ENCODE results near the gene PTGDR2. TPM values are rescaled to one million over a fixed set of nuclear protein-coding genes. Genes with fewer than 3 reads are reported as not detected.

Gene PTGDR2
- total RNA-seq, 2 experiments from 2014 or later: 0.19 TPM; not detected in 1

GRCh38 chr11:60852117-60852981, 3.4 kb downstream of the PTGDR2 start:
- no peaks in the 10 kb centered on the region for H3K79me2 ChIP-seq (ENCODE audit: insufficient read depth, low read depth, low read length)
- H2AFZ ChIP-seq (ENCODE audit: low read length): no peak overlapping the region
- no peak overlapping the region for H3K4me3 ChIP-seq (ENCODE audit: low read depth, low read length, poor library complexity, severe bottlenecking)
- POLR2A ChIA-PET: no interaction called here
- CTCF ChIA-PET (ENCODE audit: unreplicated experiment): no interaction called here
- BruUV-seq (replicated peaks): no TSS peak
- H3K4me1 ChIP-seq (ENCODE audit: insufficient read depth, low read length, poor library complexity, severe bottlenecking): no peaks in the 10 kb centered on the region
- H3K27ac ChIP-seq (ENCODE audit: low read depth, low read length, poor library complexity, severe bottlenecking): no peak overlapping the region
- DNase-seq (ENCODE audit: low spot score): no peak
- intact Hi-C loops (cut with micrococcal nuclease; ENCODE audit: unreplicated experiment): no loop called here
- no peaks in the 10 kb centered on the region for H3K9me3 ChIP-seq (ENCODE audit: low read length)
- no peak for TF ChIP-seq EZH2phosphoT487 (IDR thresholded peaks at IDR 0.05; ENCODE audit: borderline replicate concordance, low read depth, low read length)
- H3K9me2 ChIP-seq (ENCODE audit: insufficient read depth, low read length): no peaks in the 10 kb centered on the region
- peaks cover 62% of the 10 kb centered on the region for H3K36me3 ChIP-seq (ENCODE audit: insufficient read depth, low read length)
- no peak overlapping the region for H3K4me2 ChIP-seq (ENCODE audit: low read length)
- no peaks in the 10 kb centered on the region; the same call in 1 of the 2 replicates for H4K20me1 ChIP-seq (ENCODE audit: insufficient read depth, low read length)

DNA sequence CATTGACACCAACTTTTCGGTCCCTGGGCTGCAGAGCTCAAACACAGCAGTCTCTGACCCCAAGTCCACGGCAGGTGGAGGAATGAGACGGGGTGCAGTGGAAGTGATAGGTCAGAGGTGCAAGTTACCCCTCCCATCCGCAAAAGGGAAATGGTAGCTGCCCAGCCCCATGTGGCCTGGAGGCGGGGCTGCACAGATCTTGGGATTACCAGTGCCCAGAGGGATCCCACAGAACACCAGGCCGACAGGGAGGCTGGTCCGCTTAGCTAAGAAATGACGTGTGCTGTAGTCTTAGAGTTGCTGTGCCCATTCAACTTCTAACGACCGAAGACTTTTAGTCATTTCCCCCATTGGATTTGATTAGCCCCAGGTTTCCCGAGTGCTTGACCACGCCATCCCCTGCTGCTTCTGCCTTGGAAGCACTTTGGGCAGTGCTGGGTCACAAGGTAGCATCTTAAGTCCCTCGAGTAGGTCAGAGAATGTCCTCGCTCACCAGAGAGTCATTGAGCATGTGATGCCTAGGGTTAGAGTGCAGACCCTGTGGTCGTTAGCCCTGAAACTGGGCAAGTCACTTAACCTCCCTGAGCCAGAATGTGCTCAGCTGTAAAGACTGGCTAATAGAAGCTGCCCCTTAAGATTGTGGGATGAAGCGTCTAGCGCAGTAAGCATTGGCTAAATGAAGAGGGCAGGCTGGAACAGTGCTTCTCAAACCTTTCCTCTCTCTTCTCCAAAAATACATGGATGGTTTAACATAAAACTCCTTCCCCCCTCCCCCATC, 4.2 kb downstream of the PTGDR2 start:
- peaks cover 63% of the 10 kb centered on the region for H3K36me3 ChIP-seq (ENCODE audit: insufficient read depth, low read length)
- no peak overlapping the region for H2AFZ ChIP-seq (ENCODE audit: low read length)
- no TSS peak for BruUV-seq (replicated peaks)
- DNase-seq (ENCODE audit: low spot score): no peak
- ChIA-PET CTCF (ENCODE audit: unreplicated experiment) (no interaction called here), POLR2A (no interaction called here)
- intact Hi-C loops (cut with micrococcal nuclease; ENCODE audit: unreplicated experiment): no loop called here
- H3K9me2 ChIP-seq (ENCODE audit: insufficient read depth, low read length): no peaks in the 10 kb centered on the region
- H3K9me3 ChIP-seq (ENCODE audit: low read length): no peaks in the 10 kb centered on the region
- no peak for TF ChIP-seq EZH2phosphoT487 (IDR thresholded peaks at IDR 0.05; ENCODE audit: borderline replicate concordance, low read depth, low read length)
- TF ChIP-seq, protein P1, sequence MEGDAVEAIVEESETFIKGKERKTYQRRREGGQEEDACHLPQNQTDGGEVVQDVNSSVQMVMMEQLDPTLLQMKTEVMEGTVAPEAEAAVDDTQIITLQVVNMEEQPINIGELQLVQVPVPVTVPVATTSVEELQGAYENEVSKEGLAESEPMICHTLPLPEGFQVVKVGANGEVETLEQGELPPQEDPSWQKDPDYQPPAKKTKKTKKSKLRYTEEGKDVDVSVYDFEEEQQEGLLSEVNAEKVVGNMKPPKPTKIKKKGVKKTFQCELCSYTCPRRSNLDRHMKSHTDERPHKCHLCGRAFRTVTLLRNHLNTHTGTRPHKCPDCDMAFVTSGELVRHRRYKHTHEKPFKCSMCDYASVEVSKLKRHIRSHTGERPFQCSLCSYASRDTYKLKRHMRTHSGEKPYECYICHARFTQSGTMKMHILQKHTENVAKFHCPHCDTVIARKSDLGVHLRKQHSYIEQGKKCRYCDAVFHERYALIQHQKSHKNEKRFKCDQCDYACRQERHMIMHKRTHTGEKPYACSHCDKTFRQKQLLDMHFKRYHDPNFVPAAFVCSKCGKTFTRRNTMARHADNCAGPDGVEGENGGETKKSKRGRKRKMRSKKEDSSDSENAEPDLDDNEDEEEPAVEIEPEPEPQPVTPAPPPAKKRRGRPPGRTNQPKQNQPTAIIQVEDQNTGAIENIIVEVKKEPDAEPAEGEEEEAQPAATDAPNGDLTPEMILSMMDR (conservative IDR thresholded peaks at IDR 0.05; ENCODE audit: low read length): no peak
- H3K79me2 ChIP-seq (ENCODE audit: insufficient read depth, low read depth, low read length): peaks cover 7% of the 10 kb centered on the region; the same call in 1 of the 2 replicates
- no peaks in the 10 kb centered on the region for H3K4me1 ChIP-seq (ENCODE audit: insufficient read depth, low read length, poor library complexity, severe bottlenecking)
- no peak overlapping the region for H3K27ac ChIP-seq (ENCODE audit: low read depth, low read length, poor library complexity, severe bottlenecking)
- no peak overlapping the region for H3K4me2 ChIP-seq (ENCODE audit: low read length)
- H3K4me3 ChIP-seq (ENCODE audit: low read depth, low read length, poor library complexity, severe bottlenecking): no peak overlapping the region
- no peaks in the 10 kb centered on the region; the same call in 1 of the 2 replicates for H4K20me1 ChIP-seq (ENCODE audit: insufficient read depth, low read length)

GRCh38 chr11:60849641-60850520, 5.9 kb downstream of the PTGDR2 start:
- peaks cover 24% of the 10 kb centered on the region for H3K79me2 ChIP-seq (ENCODE audit: insufficient read depth, low read depth, low read length)
- no peak overlapping the region for H3K4me3 ChIP-seq (ENCODE audit: low read depth, low read length, poor library complexity, severe bottlenecking)
- TF ChIP-seq EZH2phosphoT487 (IDR thresholded peaks at IDR 0.05; ENCODE audit: borderline replicate concordance, low read depth, low read length): no peak
- peaks cover 8% of the 10 kb centered on the region for H3K4me1 ChIP-seq (ENCODE audit: insufficient read depth, low read length, poor library complexity, severe bottlenecking)
- CTCF ChIA-PET (ENCODE audit: unreplicated experiment): no interaction called here
- no peak overlapping the region for H2AFZ ChIP-seq (ENCODE audit: low read length)
- no peak overlapping the region for H3K4me2 ChIP-seq (ENCODE audit: low read length)
- H3K27ac ChIP-seq (ENCODE audit: low read depth, low read length, poor library complexity, severe bottlenecking): no peak overlapping the region
- DNase-seq (ENCODE audit: low spot score): no peak
- no peaks in the 10 kb centered on the region for H3K9me3 ChIP-seq (ENCODE audit: low read length)
- POLR2A ChIA-PET: interaction anchor here (0.6 to 0.7 kb wide), 2 partner anchors 10 to 149 kb away, joined by 3 to 4 read pairs; no protein-coding TSS in a partner anchor
- intact Hi-C loops (cut with micrococcal nuclease; ENCODE audit: unreplicated experiment): no loop called here
- H3K9me2 ChIP-seq (ENCODE audit: insufficient read depth, low read length): no peaks in the 10 kb centered on the region
- peaks cover 79% of the 10 kb centered on the region for H3K36me3 ChIP-seq (ENCODE audit: insufficient read depth, low read length)
- BruUV-seq (replicated peaks): no TSS peak
- H4K20me1 ChIP-seq (ENCODE audit: insufficient read depth, low read length): peaks cover 4% of the 10 kb centered on the region
